WI38 (cell line): ENCODE results near the gene ZNF423.

Source experiments
- H3K4me3 ChIP-seq: 2 replicates; pipeline ENCODE4 v1.5.1; 2011; ENCODE audit warnings: low read depth, mild to moderate bottlenecking, control low read depth, low read length
- CTCF ChIP-seq: IDR thresholded peaks from 2 replicates; pipeline ENCODE4 v1.5.1; 2012; ENCODE audit warnings: low read depth, mild to moderate bottlenecking, control low read depth, low read length

The ZNF423 gene

GRCh38 chr16:49468611-49469310, 387.2 kb downstream of the ZNF423 start:
- H3K4me3 ChIP-seq: no peak overlapping the region
- no peak for TF ChIP-seq CTCF

- TF ChIP-seq CTCF: no peak
- no peak overlapping the region for H3K4me3 ChIP-seq
Observed at GRCh38 chr16:49467540-49468372, 388.2 kb downstream of the ZNF423 start.

- no peak overlapping the region for H3K4me3 ChIP-seq
- no peak for TF ChIP-seq CTCF
Observed at GRCh38 chr16:49466881-49467280, 389.0 kb downstream of the ZNF423 start.

GRCh38 chr16:49466529-49466831, 389.4 kb downstream of the ZNF423 start:
- no peak overlapping the region for H3K4me3 ChIP-seq
- TF ChIP-seq CTCF: no peak

GRCh38 chr16:49465661-49466528, 390.0 kb downstream of the ZNF423 start:
- no peak for TF ChIP-seq CTCF
- H3K4me3 ChIP-seq: no peak overlapping the region

- no peak for TF ChIP-seq CTCF
- no peak overlapping the region for H3K4me3 ChIP-seq
Observed at GRCh38 chr16:49464877-49465504, 390.9 kb downstream of the ZNF423 start.
